Calu3 (cell line): ENCODE results near the gene TCF4. TPM values are rescaled to one million over a fixed set of nuclear protein-coding genes. Genes with fewer than 3 reads are reported as not detected.

Experiments
- BruUV-seq: library from RNA; stranded (reverse); fragments of 400-500 nt; replicated peaks from 2 replicates; lab custom pipeline; 2021; lab: Mats Ljungman, UMichigan
- CTCF ChIA-PET: fragments of 300-600 bp; sonication (Branson Sonifier 250); formaldehyde crosslinking; loops from one replicate; lab custom pipeline; 2022; ENCODE audit warnings: antibody characterized with exemption; lab: Charles Lee
- DNase-seq: peaks from one replicate; pipeline ENCODE4 v3.0.0; 2022
- H3K27ac Mint-ChIP-seq: one replicate; pipeline ENCODE4 v1.8.0; 2022; ENCODE audit warnings: mixed read lengths; ENCODE audit not compliant: unreplicated experiment
- H3K27me3 Mint-ChIP-seq: one replicate; pipeline ENCODE4 v1.8.0; 2022; ENCODE audit warnings: mixed read lengths; ENCODE audit not compliant: unreplicated experiment
- H3K36me3 Mint-ChIP-seq: one replicate; pipeline ENCODE4 v1.8.0; 2022; ENCODE audit warnings: mild to moderate bottlenecking, moderate library complexity, mixed read lengths; ENCODE audit not compliant: insufficient read depth, unreplicated experiment
- H3K4me1 Mint-ChIP-seq: one replicate; pipeline ENCODE4 v1.8.0; 2022; ENCODE audit warnings: mild to moderate bottlenecking, low read depth, mixed read lengths; ENCODE audit not compliant: unreplicated experiment
- H3K4me3 Mint-ChIP-seq: one replicate; pipeline ENCODE4 v1.8.0; 2022; ENCODE audit warnings: mild to moderate bottlenecking, low read depth, moderate library complexity, mixed read lengths; ENCODE audit not compliant: unreplicated experiment
- H3K9me3 Mint-ChIP-seq: one replicate; pipeline ENCODE4 v1.8.0; 2022; ENCODE audit warnings: low read depth, mixed read lengths; ENCODE audit not compliant: unreplicated experiment
- CTCF ChIP-seq: fragments of 200-600 bp; IDR thresholded peaks from one replicate; pipeline ENCODE4 v1.8.0; 2022; ENCODE audit warnings: antibody characterized with exemption; ENCODE audit not compliant: unreplicated experiment
- intact Hi-C: fragments of 100-400 bp; cut with micrococcal nuclease; formaldehyde crosslinking; loops from one replicate; pipeline ENCODE4 v1.10.0; 2022; ENCODE audit not compliant: unreplicated experiment
- total RNA-seq: library from RNA; stranded (reverse); gene quantifications from 2 replicates; pipeline ENCODE4 v1.2.3, GENCODE V29; 2022

Gene TCF4
- total RNA-seq, 1 experiment from 2014 or later: 0.21 TPM

GRCh38 chr18:55575066-55575465 lies 12.9 kb downstream of the TCF4 start:
- intact Hi-C loops: no loop called here
- Mint-ChIP-seq H3K27me3 (no peaks in the 10 kb centered on the region), H3K4me1 (no peaks in the 10 kb centered on the region), H3K4me3 (no peak overlapping the region), H3K27ac (no peak overlapping the region), H3K36me3 (no peaks in the 10 kb centered on the region), H3K9me3 (no peaks in the 10 kb centered on the region)
- DNase-seq: no peak
- no TSS peak for BruUV-seq
- CTCF ChIA-PET: no interaction called here
- no peak for TF ChIP-seq CTCF

GRCh38 chr18:55573386-55573785 lies 14.6 kb downstream of the TCF4 start:
- H3K36me3 Mint-ChIP-seq: no peaks in the 10 kb centered on the region
- H3K27ac Mint-ChIP-seq: no peak overlapping the region
- H3K4me1 Mint-ChIP-seq: no peaks in the 10 kb centered on the region
- no peaks in the 10 kb centered on the region for H3K27me3 Mint-ChIP-seq
- no peak for DNase-seq
- CTCF ChIA-PET: no interaction called here
- no TSS peak for BruUV-seq
- H3K4me3 Mint-ChIP-seq: no peak overlapping the region
- no peaks in the 10 kb centered on the region for H3K9me3 Mint-ChIP-seq
- TF ChIP-seq CTCF: no peak
- intact Hi-C loops: no loop called here

- H3K4me3 Mint-ChIP-seq: no peak overlapping the region
- intact Hi-C loops: no loop called here
- DNase-seq: no peak
- no peaks in the 10 kb centered on the region for H3K4me1 Mint-ChIP-seq
- no TSS peak for BruUV-seq
- no peaks in the 10 kb centered on the region for H3K36me3 Mint-ChIP-seq
- no peak overlapping the region for H3K27ac Mint-ChIP-seq
- TF ChIP-seq CTCF: no peak
- H3K27me3 Mint-ChIP-seq: no peaks in the 10 kb centered on the region
- no peaks in the 10 kb centered on the region for H3K9me3 Mint-ChIP-seq
- CTCF ChIA-PET: interaction anchor here (0.7 kb wide), 1 partner anchor 342 kb away, joined by 3 read pairs; no protein-coding TSS in a partner anchor
Observed at GRCh38 chr18:55570966-55571365, 17.0 kb downstream of the TCF4 start.

- no peaks in the 10 kb centered on the region for H3K36me3 Mint-ChIP-seq
- CTCF ChIA-PET: no interaction called here
- no TSS peak for BruUV-seq
- no peak overlapping the region for H3K4me3 Mint-ChIP-seq
- DNase-seq: no peak
- H3K4me1 Mint-ChIP-seq: no peaks in the 10 kb centered on the region
- no peak overlapping the region for H3K27ac Mint-ChIP-seq
- no peak for TF ChIP-seq CTCF
- no peaks in the 10 kb centered on the region for H3K27me3 Mint-ChIP-seq
- peaks cover under 1% of the 10 kb centered on the region for H3K9me3 Mint-ChIP-seq
- intact Hi-C loops: no loop called here
Observed at GRCh38 chr18:55566456-55566935, 21.5 kb downstream of the TCF4 start.
